Activated gamma-delta T cell treated with anti-CD3 and anti-CD28 coated beads, Interleukin-2, amount 50 U/mL, for 16 hours (primary cell): Measurements from ENCODE around the gene CBX2.

ENCODE experiments used
- DNase-seq: peaks from one replicate; pipeline ENCODE4 v3.0.0-alpha.2; 2020; ENCODE audit warnings: low read depth

Gene CBX2

GRCh38 chr17:79777894-79778503 lies at the start of gene CBX2:
Gene CBX2 (plus strand): TSS chr17:79778148. CDS start chr17:79778236, 88 bp downstream.
- peak; percentile 73 for DNase-seq

GRCh38 chr17:79728169-79728907 lies 49.6 kb upstream of the CBX2 start:
- DNase-seq: peak; percentile 63

GRCh38 chr17:79728908-79729471 lies 49.0 kb upstream of the CBX2 start:
- DNase-seq: no peak

GRCh38 chr17:79729761-79730160 lies 48.2 kb upstream of the CBX2 start:
- no peak for DNase-seq

GRCh38 chr17:79730437-79730768 lies 47.5 kb upstream of the CBX2 start:
- DNase-seq: no peak

- no peak for DNase-seq
Observed at GRCh38 chr17:79730769-79731483, 47.0 kb upstream of the CBX2 start, which contains the start of gene ENPP7. Gene ENPP7 (plus strand): TSS chr17:79730943. CDS start chr17:79731140, 197 bp downstream.

- DNase-seq: no peak
Observed at GRCh38 chr17:79732254-79732653, 45.7 kb upstream of the CBX2 start.

GRCh38 chr17:79732804-79733691 lies 44.9 kb upstream of the CBX2 start:
- DNase-seq: no peak

- DNase-seq: no peak
Observed at GRCh38 chr17:79733692-79734070, 44.3 kb upstream of the CBX2 start.

- DNase-seq: no peak
Observed at GRCh38 chr17:79735096-79735495, 42.9 kb upstream of the CBX2 start.

GRCh38 chr17:79737046-79737921 lies 40.7 kb upstream of the CBX2 start:
- DNase-seq: no peak

GRCh38 chr17:79737922-79738578 lies 39.9 kb upstream of the CBX2 start:
- DNase-seq: no peak

- no peak for DNase-seq
Observed at GRCh38 chr17:79738643-79739042, 39.3 kb upstream of the CBX2 start.

- DNase-seq: no peak
Observed at GRCh38 chr17:79739148-79740062, 38.5 kb upstream of the CBX2 start.

- no peak for DNase-seq
Observed at GRCh38 chr17:79740413-79740812, 37.5 kb upstream of the CBX2 start.

GRCh38 chr17:79741401-79741750 lies 36.6 kb upstream of the CBX2 start:
- no peak for DNase-seq

- peak; percentile 58 for DNase-seq
Observed at GRCh38 chr17:79741751-79742588, 36.0 kb upstream of the CBX2 start.

GRCh38 chr17:79742589-79742918 lies 35.4 kb upstream of the CBX2 start:
- DNase-seq: no peak
